GM12891 (cell line): ENCODE measurements around the gene SYNDIG1.

ENCODE experiments used
- POLR2A ChIP-seq: IDR thresholded peaks from 2 replicates; pipeline ENCODE4 v1.6.1; 2011; ENCODE audit warnings: low read depth, low read length, control low read depth
- POLR2AphosphoS5 ChIP-seq: IDR thresholded peaks from 2 replicates; pipeline ENCODE4 v1.6.1; 2011; ENCODE audit warnings: low read depth, low read length, control low read depth
- POU2F2 ChIP-seq: IDR thresholded peaks from 2 replicates; pipeline ENCODE4 v1.6.1; 2011; ENCODE audit warnings: low read depth, mild to moderate bottlenecking, control low read depth, low read length, moderate library complexity
- TAF1 ChIP-seq: IDR thresholded peaks from 2 replicates; pipeline ENCODE4 v1.6.1; 2011; ENCODE audit warnings: low read depth, low read length, control low read depth

GRCh38 chr20:24452498-24453127 is 16.8 kb upstream of the SYNDIG1 start:
- TF ChIP-seq POLR2AphosphoS5 (no peak), POLR2A (no peak), TAF1 (no peak), POU2F2 (no peak)
